Measurements from ENCODE around the gene NGEF.

DNA sequence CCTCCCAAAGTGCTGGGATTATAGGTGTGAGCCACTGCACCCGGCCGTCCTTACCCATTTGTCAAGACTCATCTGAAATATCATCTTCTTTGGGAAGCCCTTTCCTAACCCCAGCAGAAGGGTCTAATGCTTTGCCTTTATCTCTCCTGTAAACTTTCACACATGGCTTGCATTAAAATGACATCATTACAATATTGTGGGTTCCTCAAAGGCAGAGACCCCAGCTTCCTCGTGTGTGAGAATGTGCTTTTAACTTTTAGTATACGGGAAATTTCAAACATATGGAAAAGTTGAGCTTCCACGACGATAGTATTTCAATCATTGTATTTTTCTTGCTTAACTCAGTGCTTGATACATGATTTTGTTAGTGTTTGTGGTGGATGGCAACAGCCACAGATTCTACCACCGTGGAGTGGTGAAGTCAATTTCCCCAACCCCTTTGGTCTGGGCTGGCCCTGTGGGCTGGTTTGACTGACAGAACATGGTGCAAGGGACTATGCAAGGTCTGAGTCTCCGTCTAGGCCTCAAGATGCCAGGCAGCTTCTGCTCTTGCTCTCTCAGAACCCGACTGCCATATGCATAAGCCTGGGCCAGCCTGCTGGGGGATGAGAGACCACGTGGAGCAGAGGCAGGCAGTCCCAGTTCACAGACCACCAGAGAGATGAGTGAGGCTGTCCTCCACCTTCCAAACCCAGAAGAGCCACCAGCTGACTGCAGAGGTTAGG is 39.9 kb downstream of the NGEF start:
- TF ChIP-seq EZH2 (IDR thresholded peaks at IDR 0.05; ENCODE audit: insufficient read depth, low read length): no peak
- TF ChIP-seq, protein P1, sequence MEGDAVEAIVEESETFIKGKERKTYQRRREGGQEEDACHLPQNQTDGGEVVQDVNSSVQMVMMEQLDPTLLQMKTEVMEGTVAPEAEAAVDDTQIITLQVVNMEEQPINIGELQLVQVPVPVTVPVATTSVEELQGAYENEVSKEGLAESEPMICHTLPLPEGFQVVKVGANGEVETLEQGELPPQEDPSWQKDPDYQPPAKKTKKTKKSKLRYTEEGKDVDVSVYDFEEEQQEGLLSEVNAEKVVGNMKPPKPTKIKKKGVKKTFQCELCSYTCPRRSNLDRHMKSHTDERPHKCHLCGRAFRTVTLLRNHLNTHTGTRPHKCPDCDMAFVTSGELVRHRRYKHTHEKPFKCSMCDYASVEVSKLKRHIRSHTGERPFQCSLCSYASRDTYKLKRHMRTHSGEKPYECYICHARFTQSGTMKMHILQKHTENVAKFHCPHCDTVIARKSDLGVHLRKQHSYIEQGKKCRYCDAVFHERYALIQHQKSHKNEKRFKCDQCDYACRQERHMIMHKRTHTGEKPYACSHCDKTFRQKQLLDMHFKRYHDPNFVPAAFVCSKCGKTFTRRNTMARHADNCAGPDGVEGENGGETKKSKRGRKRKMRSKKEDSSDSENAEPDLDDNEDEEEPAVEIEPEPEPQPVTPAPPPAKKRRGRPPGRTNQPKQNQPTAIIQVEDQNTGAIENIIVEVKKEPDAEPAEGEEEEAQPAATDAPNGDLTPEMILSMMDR (IDR thresholded peaks at IDR 0.05; ENCODE audit: insufficient read depth, low read depth, low read length): no peak
